Measurements from ENCODE around the gene ZNF662. TPM values are rescaled to one million over a fixed set of nuclear protein-coding genes. Genes with fewer than 3 reads are reported as not detected.

ZNF662 gene
- total and polyA plus RNA-seq, 2 of the 8 experiments (the other 6 are each of a cell fraction or from before 2014, with no cell fraction given) = 0.03 TPM; not detected in 1

DNA sequence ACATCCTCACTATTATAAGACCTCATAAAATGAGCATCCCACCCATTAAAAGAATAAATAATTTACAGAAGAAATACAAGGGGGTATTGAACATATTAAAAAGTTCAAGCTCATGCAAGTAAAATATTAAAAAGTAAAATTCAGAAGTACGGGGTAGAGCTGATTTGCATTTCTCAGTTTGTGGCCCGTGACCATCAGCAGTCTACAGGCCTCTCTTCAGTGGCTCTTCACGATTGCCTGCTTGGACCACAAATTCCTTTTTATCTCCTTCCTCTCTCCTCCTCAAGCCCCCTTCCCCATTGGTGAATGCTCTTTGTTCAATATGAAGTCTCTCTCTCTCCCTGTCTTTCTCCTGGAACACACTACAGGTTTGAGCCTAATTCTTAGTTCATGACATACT lies 49.4 kb upstream of the ZNF662 start:
- Histone ChIP-seq H3K9me3 (ENCODE audit: insufficient read depth in 2 of 2, low read depth in 1 of 2, low read length in 1 of 2) (no peaks in the 10 kb centered on the region; a peak in 1 of 4 replicates), H2BK120ac (replicated peaks; ENCODE audit: low read depth, low read length) (no peak overlapping the region), H4K91ac (replicated peaks; ENCODE audit: insufficient read length, low read length) (no peak overlapping the region), H4K5ac (ENCODE audit: insufficient read length, low read depth, low read length) (no peak overlapping the region), H2AFZ (ENCODE audit: low read length) (no peak overlapping the region), H4K20me1 (replicated peaks in 1 of 2; ENCODE audit: control insufficient read depth in 1 of 2, insufficient read depth in 2 of 2, low read length in 2 of 2) (no peaks in the 10 kb centered on the region), H2AK5ac (ENCODE audit: low read depth, low read length) (no peak overlapping the region), H3K27ac (ENCODE audit: low read depth, low read length) (no peak overlapping the region), H3K9ac (replicated peaks in 1 of 4; ENCODE audit: extremely low read depth in 1 of 4, low read depth in 3 of 4, low read length in 3 of 4) (no peak overlapping the region), H3K79me1 (ENCODE audit: low read depth, low read length) (no peaks in the 10 kb centered on the region), H3K4me1 (replicated peaks in 1 of 4; ENCODE audit: control insufficient read depth in 3 of 4, insufficient read depth in 4 of 4, low read length in 3 of 4) (no peaks in the 10 kb centered on the region), H4K8ac (ENCODE audit: extremely low read depth, insufficient read depth, low read length) (no peak overlapping the region), H3K14ac (ENCODE audit: insufficient read length) (no peak overlapping the region), H2BK20ac (ENCODE audit: low read length) (no peak overlapping the region), H3K23ac (ENCODE audit: insufficient read length) (no peak overlapping the region), H3K23me2 (ENCODE audit: low read depth, low read length) (no peaks in the 10 kb centered on the region), H3K4me2 (ENCODE audit: insufficient read depth in 1 of 2, low read depth in 2 of 2, low read length in 2 of 2) (no peak overlapping the region), H2BK5ac (ENCODE audit: low read depth, low read length) (no peak overlapping the region), H3K4ac (replicated peaks; ENCODE audit: insufficient read length, low read depth, low read length) (no peak overlapping the region), H3K4me3 (ENCODE audit: extremely low read depth in 1 of 4, insufficient read depth in 2 of 4, low read depth in 3 of 4, low read length in 4 of 4) (no peak overlapping the region), H3K18ac (ENCODE audit: extremely low read depth, low read length) (no peak overlapping the region), H3K79me2 (ENCODE audit: control insufficient read depth in 1 of 2, insufficient read depth in 2 of 2, low read length in 2 of 2) (no peaks in the 10 kb centered on the region), H3K27me3 (replicated peaks in 1 of 4; ENCODE audit: control insufficient read depth in 3 of 4, extremely low read depth in 1 of 4, insufficient read depth in 3 of 4, low read length in 3 of 4) (no peaks in the 10 kb centered on the region), H3K56ac (replicated peaks; ENCODE audit: insufficient read length, low read depth, low read length) (no peak overlapping the region), H2BK15ac (ENCODE audit: low read length) (no peak overlapping the region), H2BK12ac (ENCODE audit: low read depth, low read length) (no peak overlapping the region), H3K36me3 (ENCODE audit: control insufficient read depth in 2 of 4, insufficient read depth in 4 of 4, low read length in 3 of 4) (no peaks in the 10 kb centered on the region)
- 92% methylated on average over 3 of the region's 3 CpGs; no CpG with 5 or more reads in 1 of the 2 experiments for WGBS, 2 experiments (ENCODE audit: extremely low coverage in 1 of 2, insufficient coverage in 1 of 2, insufficient read length in 1 of 2, insufficient replicate concordance in 2 of 2, low coverage in 1 of 2, low lambda C conversion rate in 2 of 2, missing lambda C conversion rate in 1 of 2)
- TF ChIP-seq BACH1 (IDR thresholded peaks at IDR 0.05; ENCODE audit: low read length) (no peak), BCL11A (IDR thresholded peaks at IDR 0.05; ENCODE audit: low read depth in 2 of 2, low read length in 2 of 2) (no peak), ZNF274 (IDR thresholded peaks at IDR 0.05; ENCODE audit: borderline replicate concordance, extremely low read depth, low read length) (no peak), EP300 (IDR thresholded peaks at IDR 0.05; ENCODE audit: borderline replicate concordance in 1 of 2, low read depth in 2 of 2, low read length in 2 of 2) (no peak), CTBP2 (IDR thresholded peaks at IDR 0.05; ENCODE audit: borderline replicate concordance, insufficient read depth, insufficient read length, low read length) (no peak), SP4 (IDR thresholded peaks at IDR 0.05; ENCODE audit: low read length) (no peak)
- ChIA-PET CTCF (ENCODE audit: partially characterized antibody) (interaction anchor here (1.0 to 1.1 kb wide), 2 partner anchors 24 to 77 kb away, joined by 3 read pairs; no protein-coding TSS in a partner anchor), POLR2A (ENCODE audit: partially characterized antibody) (no interaction called here)
- FAIRE-seq (no peak), DNase-seq (ENCODE audit: low read depth in 1 of 2, low spot score in 2 of 2) (no peak)
